ENCODE measurements around the gene ZNF92. TPM values are rescaled to one million over a fixed set of nuclear protein-coding genes. Genes with fewer than 3 reads are reported as not detected.
"Not testable (repeated sequence)": the region's sequence is repeated elsewhere in the genome, so short reads cannot be mapped to it uniquely, and the experiment has no call there.

ZNF92 gene
- total RNA-seq, 4 donors from 2014 or later: 4.9 to 15.7 (median 7.0) TPM

DNA sequence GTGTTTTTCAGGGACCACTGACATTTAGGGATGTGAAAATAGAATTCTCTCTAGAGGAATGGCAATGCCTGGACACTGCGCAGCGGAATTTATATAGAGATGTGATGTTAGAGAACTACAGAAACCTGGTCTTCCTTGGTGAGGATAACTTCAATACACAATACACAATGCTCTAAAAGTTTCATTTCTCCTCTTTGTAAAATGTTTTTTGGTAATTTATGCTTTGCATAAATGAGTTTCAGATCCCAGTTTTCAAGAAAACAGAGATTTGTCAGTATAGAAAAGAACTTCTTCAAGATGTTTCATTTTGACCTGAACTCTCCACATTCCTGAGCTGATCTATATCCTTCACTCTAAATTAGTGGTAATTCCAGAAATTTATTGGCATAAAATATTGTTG is 14.2 kb downstream of the ZNF92 start:
- H3K36me3 ChIP-seq: peaks cover 0 to 27% (median 0%) of the 10 kb centered on the region in 3 donors
- no peaks in the 10 kb centered on the region for H3K27me3 ChIP-seq
- no peak overlapping the region for H3K4me3 ChIP-seq
- TF ChIP-seq CTCF (IDR thresholded peaks at IDR 0.05): no peak
- no peak for TF ChIP-seq POLR2A (IDR thresholded peaks at IDR 0.05)
- DNase-seq: no peak
- H3K9me3 ChIP-seq: no peaks in the 10 kb centered on the region
- H3K4me1 ChIP-seq: peaks cover 0 to 1% (median 0%) of the 10 kb centered on the region in 4 donors
- peak overlapping the region in 2 of 4 donors; percentile 4 to 48 for H3K27ac ChIP-seq

- no peak for DNase-seq
- Histone ChIP-seq H3K4me3 (no peak overlapping the region), H3K36me3 (peaks cover 0 to 31% (median 0%) of the 10 kb centered on the region in 3 donors), H3K4me1 (no peaks in the 10 kb centered on the region), H3K27me3 (no peaks in the 10 kb centered on the region), H3K9me3 (no peaks in the 10 kb centered on the region), H3K27ac (peak overlapping the region in 1 of 4 donors; percentile 6)
- TF ChIP-seq POLR2A (IDR thresholded peaks at IDR 0.05) (no peak), CTCF (IDR thresholded peaks at IDR 0.05) (no peak)
Measured at GRCh38 chr7:65390588-65390987, 16.9 kb downstream of the ZNF92 start.

- no peak overlapping the region for H3K4me3 ChIP-seq
- H3K36me3 ChIP-seq: peaks cover 0 to 31% (median 0%) of the 10 kb centered on the region in 3 donors
- DNase-seq: no peak
- TF ChIP-seq POLR2A (IDR thresholded peaks at IDR 0.05): no peak
- no peak for TF ChIP-seq CTCF (IDR thresholded peaks at IDR 0.05)
- peaks cover 0 to 11% (median 0%) of the 10 kb centered on the region in 4 donors for H3K9me3 ChIP-seq
- no peaks in the 10 kb centered on the region for H3K27me3 ChIP-seq
- H3K27ac ChIP-seq: no peak overlapping the region
- no peaks in the 10 kb centered on the region for H3K4me1 ChIP-seq
Measured at GRCh38 chr7:65397730-65398142, 24.1 kb downstream of the ZNF92 start.

DNA sequence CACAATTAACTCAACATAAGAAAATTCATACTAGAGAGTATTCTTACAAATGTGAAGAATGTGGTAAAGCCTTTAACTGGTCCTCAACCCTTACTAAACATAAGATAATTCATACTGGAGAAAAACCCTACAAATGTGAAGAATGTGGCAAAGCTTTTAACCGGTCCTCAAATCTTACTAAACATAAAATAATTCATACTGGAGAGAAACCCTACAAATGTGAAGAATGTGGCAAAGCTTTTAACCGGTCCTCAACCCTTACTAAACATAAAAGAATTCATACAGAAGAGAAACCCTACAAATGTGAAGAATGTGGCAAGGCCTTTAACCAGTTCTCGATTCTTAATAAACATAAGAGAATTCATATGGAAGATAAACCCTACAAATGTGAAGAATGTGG is 25.0 kb downstream of the ZNF92 start:
- Histone ChIP-seq H3K36me3 (peaks cover 0 to 26% (median 0%) of the 10 kb centered on the region in 3 donors), H3K9me3 (peaks cover 0 to 19% (median under 1%) of the 10 kb centered on the region in 4 donors)
- H3K27me3 ChIP-seq, H3K4me3 ChIP-seq, H3K4me1 ChIP-seq, DNase-seq, H3K27ac ChIP-seq: not testable (repeated sequence)

GRCh38 chr7:65399101-65399500 is 25.4 kb downstream of the ZNF92 start:
- DNase-seq, H3K4me3 ChIP-seq, H3K27ac ChIP-seq, H3K4me1 ChIP-seq, H3K27me3 ChIP-seq: not testable (repeated sequence)
- Histone ChIP-seq H3K36me3 (peaks cover 0 to 26% (median 0%) of the 10 kb centered on the region in 3 donors), H3K9me3 (peaks cover 0 to 23% (median 3%) of the 10 kb centered on the region in 4 donors)

DNA sequence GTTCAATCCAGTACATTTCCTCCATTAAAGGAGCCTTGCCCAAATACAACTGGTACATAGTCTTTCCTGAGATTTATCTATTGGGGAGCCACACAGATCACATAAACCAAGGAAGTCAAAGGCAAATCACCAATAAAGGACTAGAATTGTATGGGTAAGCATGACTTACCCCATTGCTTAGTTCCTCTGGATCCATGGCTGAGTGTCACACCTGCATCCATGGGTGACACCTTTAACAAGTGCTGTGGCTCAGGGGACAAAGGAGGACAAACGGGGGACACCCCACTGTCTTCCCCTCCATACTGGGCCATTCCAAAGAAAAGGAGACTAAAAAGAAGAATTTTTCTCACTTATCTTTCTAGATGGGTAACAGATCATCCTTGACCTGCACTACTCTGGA is 30.4 kb downstream of the ZNF92 start:
- TF ChIP-seq CTCF (IDR thresholded peaks at IDR 0.05): no peak
- H3K27ac ChIP-seq: no peak overlapping the region
- H3K36me3 ChIP-seq: peaks cover 0 to 10% (median 0%) of the 10 kb centered on the region in 3 donors
- DNase-seq: no peak
- no peaks in the 10 kb centered on the region for H3K27me3 ChIP-seq
- H3K4me3 ChIP-seq: no peak overlapping the region
- H3K9me3 ChIP-seq: peaks cover 0 to 46% (median 17%) of the 10 kb centered on the region in 4 donors
- H3K4me1 ChIP-seq: no peaks in the 10 kb centered on the region

- H3K4me3 ChIP-seq, H3K4me1 ChIP-seq, H3K27ac ChIP-seq, H3K27me3 ChIP-seq, H3K36me3 ChIP-seq, DNase-seq: not testable (repeated sequence)
- peaks cover 0 to 43% (median 17%) of the 10 kb centered on the region in 4 donors for H3K9me3 ChIP-seq
Measured at GRCh38 chr7:65406706-65407105, 33.1 kb downstream of the ZNF92 start.
